Prostate gland (tissue), 2 donors: Measurements from ENCODE around the gene ITGA8. TPM values are rescaled to one million over a fixed set of nuclear protein-coding genes. Genes with fewer than 3 reads are reported as not detected.

Source experiments
- DNase-seq: peaks from one replicate; pipeline ENCODE4 v3.0.0-alpha.2; 2019; ENCODE audit warnings: low spot score
- H3K27ac ChIP-seq, 2 donors: fragments of 200-600 bp; sonication (generic); 2 replicates each; pipeline ENCODE4 v1.5.1; 2017 to 2019
- H3K27me3 ChIP-seq: fragments of 200-600 bp; sonication (generic); replicated peaks from 2 replicates; pipeline ENCODE4 v1.5.1; 2019; ENCODE audit not compliant: insufficient read depth
- H3K36me3 ChIP-seq, 2 donors: fragments of 200-600 bp; sonication (generic); 1 replicate in 1 of 2; 2 replicates in 1 of 2; pipeline versions ENCODE4 v1.5.1 to v1.8.1; 2017 to 2019
- H3K4me1 ChIP-seq: fragments of 200-600 bp; sonication (generic); replicated peaks from 2 replicates; pipeline ENCODE4 v1.5.1; 2019
- H3K4me3 ChIP-seq, 2 donors: fragments of 200-600 bp; sonication (generic); 2 replicates each; pipeline ENCODE4 v1.5.1; 2017 to 2019
- H3K9me3 ChIP-seq: fragments of 200-600 bp; sonication (generic); 2 replicates; pipeline ENCODE4 v1.5.1; 2017
- POLR2A ChIP-seq: fragments of 450-650 bp; IDR thresholded peaks from one replicate; pipeline ENCODE4 v1.6.1; 2016; ENCODE audit warnings: antibody characterized with exemption, mild to moderate bottlenecking
- POLR2AphosphoS5 ChIP-seq: sonication (generic); formaldehyde crosslinking; IDR thresholded peaks from one replicate; pipeline ENCODE4 v1.6.1; 2017; ENCODE audit warnings: antibody characterized with exemption
- WGBS: methylation state at CpG from one replicate; pipeline ENCODE4 v1.1.5; 2018; 5-methylcytosine and 5-hydroxymethylcytosine counted together
- intact Hi-C: fragments of 100-400 bp; cut with DNase I; formaldehyde crosslinking; loops from one replicate; pipeline ENCODE4 v1.14.2; 2022
- total RNA-seq, 2 donors: library from RNA; depleted of rRNA; stranded (reverse); fragments of >200 nt; gene quantifications; one replicate each; pipeline ENCODE4 v1.1.0, GENCODE V29; 2016
- TF ChIP-seq, protein P1 (sequence below), 4 experiments: fragments of 200-600 bp in 2 of 4; fragments of 450-650 bp in 2 of 4; sonication (generic) in 2 of 4; IDR thresholded peaks; 1 replicate in 3 of 4; 2 replicates in 1 of 4; pipeline ENCODE4 v1.5.1; 2016 to 2019; ENCODE audit warnings: antibody characterized with exemption in 4 of 4, mild to moderate bottlenecking in 2 of 4, moderate library complexity in 2 of 4

Gene ITGA8
- total RNA-seq, 2 donors from 2014 or later = 10.3 to 11.2 TPM

- Histone ChIP-seq H3K27ac (no peak overlapping the region), H3K36me3 (no peaks in the 10 kb centered on the region), H3K9me3 (no peaks in the 10 kb centered on the region), H3K27me3 (no peaks in the 10 kb centered on the region), H3K4me3 (no peak overlapping the region), H3K4me1 (no peaks in the 10 kb centered on the region)
- 11% methylated on average over 10 of the region's 10 CpGs for WGBS
- TF ChIP-seq POLR2AphosphoS5 (no peak), POLR2A (no peak)
- TF ChIP-seq, protein P1, sequence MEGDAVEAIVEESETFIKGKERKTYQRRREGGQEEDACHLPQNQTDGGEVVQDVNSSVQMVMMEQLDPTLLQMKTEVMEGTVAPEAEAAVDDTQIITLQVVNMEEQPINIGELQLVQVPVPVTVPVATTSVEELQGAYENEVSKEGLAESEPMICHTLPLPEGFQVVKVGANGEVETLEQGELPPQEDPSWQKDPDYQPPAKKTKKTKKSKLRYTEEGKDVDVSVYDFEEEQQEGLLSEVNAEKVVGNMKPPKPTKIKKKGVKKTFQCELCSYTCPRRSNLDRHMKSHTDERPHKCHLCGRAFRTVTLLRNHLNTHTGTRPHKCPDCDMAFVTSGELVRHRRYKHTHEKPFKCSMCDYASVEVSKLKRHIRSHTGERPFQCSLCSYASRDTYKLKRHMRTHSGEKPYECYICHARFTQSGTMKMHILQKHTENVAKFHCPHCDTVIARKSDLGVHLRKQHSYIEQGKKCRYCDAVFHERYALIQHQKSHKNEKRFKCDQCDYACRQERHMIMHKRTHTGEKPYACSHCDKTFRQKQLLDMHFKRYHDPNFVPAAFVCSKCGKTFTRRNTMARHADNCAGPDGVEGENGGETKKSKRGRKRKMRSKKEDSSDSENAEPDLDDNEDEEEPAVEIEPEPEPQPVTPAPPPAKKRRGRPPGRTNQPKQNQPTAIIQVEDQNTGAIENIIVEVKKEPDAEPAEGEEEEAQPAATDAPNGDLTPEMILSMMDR (IDR thresholded peaks at IDR 0.05) = no peak
- DNase-seq = no peak
- intact Hi-C loops = no loop called here
These were observed 215.5 kb downstream of the ITGA8 start for GRCh38 chr10:15504101-15504840.

- H3K4me3 ChIP-seq = no peak overlapping the region
- TF ChIP-seq, protein P1 (IDR thresholded peaks at IDR 0.05) = no peak
- H3K36me3 ChIP-seq = no peaks in the 10 kb centered on the region
- no peaks in the 10 kb centered on the region for H3K27me3 ChIP-seq
- intact Hi-C loops = no loop called here
- H3K4me1 ChIP-seq = no peaks in the 10 kb centered on the region
- no peaks in the 10 kb centered on the region for H3K9me3 ChIP-seq
- no peak for DNase-seq
- WGBS = 54% methylated on average over 4 of the region's 4 CpGs
- no peak overlapping the region for H3K27ac ChIP-seq
These were observed 224.7 kb downstream of the ITGA8 start for GRCh38 chr10:15494850-15495506.

DNA sequence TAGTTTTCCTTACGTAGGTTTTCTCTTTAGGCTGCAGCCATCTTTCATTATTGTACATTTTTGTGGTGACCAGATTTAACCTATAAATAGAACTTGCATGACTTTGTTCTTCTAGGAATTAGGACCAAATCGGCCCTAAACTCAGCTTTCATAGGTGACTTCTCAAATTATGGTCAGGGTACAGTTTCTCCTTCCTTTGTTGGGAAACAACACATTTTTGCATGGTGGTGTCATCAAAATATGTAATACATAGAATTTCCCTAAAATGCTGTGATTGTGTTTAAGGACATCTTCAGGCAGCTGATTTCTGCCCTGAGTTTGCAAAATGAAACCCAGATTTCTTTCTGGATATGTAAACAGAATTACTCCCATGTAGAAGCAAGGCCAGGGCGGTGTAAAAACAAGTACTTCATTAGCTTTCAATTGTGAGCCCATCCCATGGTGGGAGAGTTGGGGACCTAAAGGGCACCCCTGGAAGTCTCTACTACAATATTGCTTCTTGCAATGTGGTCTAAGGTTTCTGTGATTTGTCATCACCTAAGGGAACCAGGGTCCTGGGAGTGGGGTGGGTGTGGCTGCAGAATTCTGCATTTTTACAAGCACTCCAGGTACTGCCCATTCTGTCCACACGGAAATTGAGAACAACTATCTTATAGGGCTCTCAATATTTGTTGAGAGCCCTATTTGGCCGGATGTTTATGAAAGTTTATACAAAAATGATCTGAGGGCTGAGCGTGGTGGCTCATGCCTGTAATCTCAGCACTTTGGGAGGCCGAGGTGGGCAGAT, 227.7 kb downstream of the ITGA8 start:
- no peak for DNase-seq
- no peak overlapping the region for H3K4me3 ChIP-seq
- TF ChIP-seq POLR2AphosphoS5 (no peak), POLR2A (no peak)
- no peaks in the 10 kb centered on the region for H3K36me3 ChIP-seq
- WGBS = 84% methylated on average over 7 of the region's 7 CpGs
- intact Hi-C loops = no loop called here
- H3K9me3 ChIP-seq = no peaks in the 10 kb centered on the region
- H3K4me1 ChIP-seq = no peaks in the 10 kb centered on the region
- no peaks in the 10 kb centered on the region for H3K27me3 ChIP-seq
- no peak overlapping the region for H3K27ac ChIP-seq

GRCh38 chr10:15489431-15489830, 230.3 kb downstream of the ITGA8 start:
- no peak overlapping the region for H3K27ac ChIP-seq
- intact Hi-C loops = loop anchor here (5.0 kb wide), 1 partner anchor 38 kb away; no protein-coding TSS in a partner anchor
- H3K9me3 ChIP-seq = no peaks in the 10 kb centered on the region
- H3K4me3 ChIP-seq = no peak overlapping the region
- no peak for TF ChIP-seq POLR2A
- TF ChIP-seq, protein P1 (IDR thresholded peaks at IDR 0.05) = no peak
- no peak for TF ChIP-seq POLR2AphosphoS5
- H3K27me3 ChIP-seq = no peaks in the 10 kb centered on the region
- H3K4me1 ChIP-seq = no peaks in the 10 kb centered on the region
- DNase-seq = no peak
- 96% methylated on average over 3 of the region's 3 CpGs for WGBS
- H3K36me3 ChIP-seq = no peaks in the 10 kb centered on the region

GRCh38 chr10:15487376-15487775, 232.3 kb downstream of the ITGA8 start:
- Histone ChIP-seq H3K27me3 (no peaks in the 10 kb centered on the region), H3K4me3 (no peak overlapping the region), H3K36me3 (no peaks in the 10 kb centered on the region), H3K27ac (no peak overlapping the region), H3K4me1 (no peaks in the 10 kb centered on the region), H3K9me3 (no peaks in the 10 kb centered on the region)
- TF ChIP-seq, protein P1 (IDR thresholded peaks at IDR 0.05) = no peak
- intact Hi-C loops = loop anchor here (5.0 kb wide), 1 partner anchor 40 kb away; no protein-coding TSS in a partner anchor
- WGBS = 65% methylated on average over 4 of the region's 4 CpGs
- no peak for DNase-seq
